Adrenal gland (tissue), 5 donors: Measurements from ENCODE around the gene NAT8L.

Source experiments
- CTCF ChIP-seq, 6 experiments: fragments of 450-650 bp in 4 of 6; fragments of 200-600 bp in 2 of 6; sonication (generic) in 1 of 6; IDR thresholded peaks; 1 replicate in 5 of 6; 2 replicates in 1 of 6; pipeline versions ENCODE4 v1.5.1 to v1.8.0; 2016 to 2021; ENCODE audit warnings: antibody characterized with exemption in 6 of 6, mild to moderate bottlenecking in 2 of 6, moderate library complexity in 1 of 6
- POLR2A ChIP-seq, 2 donors: fragments of 450-650 bp; IDR thresholded peaks; one replicate each; pipeline ENCODE4 v1.6.1; 2017; ENCODE audit warnings: antibody characterized with exemption in 2 of 2, mild to moderate bottlenecking in 2 of 2, moderate library complexity in 1 of 2
- donor health status: DM: no; HTN: no; CAD: no.

- no peak for TF ChIP-seq POLR2A (IDR thresholded peaks at IDR 0.05)
- TF ChIP-seq CTCF (IDR thresholded peaks at IDR 0.05), result no peak
Measured at GRCh38 chr4:2102045-2102883, 43.1 kb downstream of the NAT8L start.
